C4-2B (cell line): ENCODE data around the gene PPCDC.

Experiments
- H3K27ac ChIP-seq: fragments of 450-650 bp; 2 replicates; pipeline ENCODE4 v1.5.1; 2017
- CTCF ChIP-seq: fragments of 450-650 bp; conservative IDR thresholded peaks from 2 replicates; pipeline ENCODE4 v1.5.1; 2017; ENCODE audit warnings: mild to moderate bottlenecking
- ZFX ChIP-seq: fragments of 450-650 bp; IDR thresholded peaks from 2 replicates; pipeline ENCODE4 v1.6.1; 2017

The PPCDC gene

GRCh38 chr15:75045332-75046015, 22.1 kb downstream of the PPCDC start:
- TF ChIP-seq CTCF, result no peak
- no peak for TF ChIP-seq ZFX
- H3K27ac ChIP-seq, result peak overlapping the region; percentile 69; the same call in 1 of the 2 replicates

- H3K27ac ChIP-seq, result peak overlapping the region; percentile 3; the same call in 1 of the 2 replicates
Observed at GRCh38 chr15:75048394-75048793, 25.0 kb downstream of the PPCDC start.

GRCh38 chr15:75049392-75049791, 26.0 kb downstream of the PPCDC start:
- H3K27ac ChIP-seq, result peak overlapping the region; percentile 3
- no peak for TF ChIP-seq CTCF
- no peak for TF ChIP-seq ZFX

More at GRCh38 chr15:75048394-75048793, 25.0 kb downstream of the PPCDC start:
- TF ChIP-seq CTCF (no peak), ZFX (no peak)

GRCh38 chr15:75050283-75050682, 26.9 kb downstream of the PPCDC start:
- no peak overlapping the region for H3K27ac ChIP-seq
- TF ChIP-seq CTCF (no peak), ZFX (no peak)

- TF ChIP-seq CTCF (no peak), ZFX (no peak)
- no peak overlapping the region for H3K27ac ChIP-seq
Observed at GRCh38 chr15:75051191-75051608, 27.8 kb downstream of the PPCDC start.

GRCh38 chr15:75051711-75052110, 28.3 kb downstream of the PPCDC start:
- H3K27ac ChIP-seq, result no peak overlapping the region
- TF ChIP-seq CTCF (no peak), ZFX (no peak)

GRCh38 chr15:75052972-75053747, 29.8 kb downstream of the PPCDC start:
- H3K27ac ChIP-seq, result no peak overlapping the region; the same call in 1 of the 2 replicates

More at GRCh38 chr15:75052972-75053747, 29.8 kb downstream of the PPCDC start:
- TF ChIP-seq CTCF (no peak), ZFX (no peak)
